Transverse colon (tissue), 4 donors: ENCODE measurements around the gene SELENOS.

Source experiments
- CTCF ChIP-seq, 5 experiments: fragments of 200-600 bp in 3 of 5; fragments of 450-650 bp in 2 of 5; sonication (generic) in 3 of 5; IDR thresholded peaks; 1 replicate in 2 of 5; 2 replicates in 3 of 5; pipeline ENCODE4 v1.5.1; 2016 to 2017; ENCODE audit warnings: antibody characterized with exemption in 5 of 5, inconsistent platforms in 3 of 5, mild to moderate bottlenecking in 2 of 5, moderate library complexity in 1 of 5
- EP300 ChIP-seq: sonication (generic); formaldehyde crosslinking; IDR thresholded peaks from one replicate; pipeline ENCODE4 v1.6.1; 2017; ENCODE audit warnings: antibody characterized with exemption, low read depth
- POLR2A ChIP-seq: fragments of 450-650 bp; IDR thresholded peaks from one replicate; pipeline ENCODE4 v1.6.1; 2016; ENCODE audit warnings: antibody characterized with exemption, mild to moderate bottlenecking, moderate library complexity
- POLR2AphosphoS5 ChIP-seq, 3 donors: sonication (generic); formaldehyde crosslinking; IDR thresholded peaks; one replicate each; pipeline ENCODE4 v1.6.1; 2016; ENCODE audit warnings: antibody characterized with exemption in 3 of 3

GRCh38 chr15:101314336-101315125 lies 37.2 kb upstream of the SELENOS start:
- TF ChIP-seq CTCF (IDR thresholded peaks at IDR 0.05), result no peak
- no peak for TF ChIP-seq EP300
- no peak for TF ChIP-seq POLR2AphosphoS5 (IDR thresholded peaks at IDR 0.05)
- TF ChIP-seq POLR2A, result no peak
